ENCODE data around the gene SBNO1.

DNA sequence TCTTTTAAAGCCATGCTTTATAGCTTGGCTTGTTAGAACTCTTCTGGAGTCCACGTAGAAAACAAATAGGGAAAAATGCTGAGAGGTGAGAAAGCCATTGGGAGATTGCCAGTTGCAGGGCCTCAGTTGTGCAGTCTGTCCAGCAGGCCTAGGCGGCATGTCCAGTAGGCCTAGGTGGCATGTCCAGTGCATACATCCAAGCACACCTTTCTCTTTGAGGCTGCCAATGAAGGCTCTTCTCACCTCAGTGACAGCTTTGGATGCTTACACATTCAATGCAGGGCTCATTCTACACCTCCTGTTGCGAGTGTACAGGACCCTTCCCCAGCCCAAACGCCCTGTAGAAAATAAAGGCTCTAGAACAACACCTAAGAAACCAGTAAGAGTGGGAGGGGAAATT is 106.1 kb downstream of the SBNO1 start:
- no peak for TF ChIP-seq CTCF (IDR thresholded peaks at IDR 0.05 in 2 of 3, conservative IDR thresholded peaks at IDR 0.05 in 1 of 3; ENCODE audit: borderline replicate concordance in 1 of 3, insufficient read depth in 1 of 3, low read depth in 2 of 3, low read length in 2 of 3)
- no peak for TF ChIP-seq EZH2 (IDR thresholded peaks at IDR 0.05)
- TF ChIP-seq POLR2AphosphoS5 (IDR thresholded peaks at IDR 0.05; ENCODE audit: low read depth, low read length): no peak
- no peak for TF ChIP-seq POLR2A (IDR thresholded peaks at IDR 0.05; ENCODE audit: borderline replicate concordance, extremely low read depth, insufficient read depth, insufficient read length)
- TF ChIP-seq EZH2phosphoT487 (IDR thresholded peaks at IDR 0.05; ENCODE audit: borderline replicate concordance): no peak
- TF ChIP-seq SRF (IDR thresholded peaks at IDR 0.05; ENCODE audit: low read depth): no peak

Data from HCT116 (cell line).